ENCODE measurements around the gene UNC13A.

GRCh38 chr19:17584132-17584531, 104.0 kb downstream of the UNC13A start:
- TF ChIP-seq POLR2A (IDR thresholded peaks at IDR 0.05; ENCODE audit: extremely low read depth, insufficient read length) (no peak), CTCF (IDR thresholded peaks at IDR 0.05; ENCODE audit: low read depth, low read length) (no peak), MYC (IDR thresholded peaks at IDR 0.05; ENCODE audit: low read depth, low read length) (no peak)
- TF ChIP-seq, protein P1, sequence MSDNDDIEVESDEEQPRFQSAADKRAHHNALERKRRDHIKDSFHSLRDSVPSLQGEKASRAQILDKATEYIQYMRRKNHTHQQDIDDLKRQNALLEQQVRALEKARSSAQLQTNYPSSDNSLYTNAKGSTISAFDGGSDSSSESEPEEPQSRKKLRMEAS (IDR thresholded peaks at IDR 0.05; ENCODE audit: low read depth, low read length) = no peak

All from NB4 (cell line).